Neural cell (in vitro differentiated cells): ENCODE data around the gene DNAH17.

Experiments used
- EZH2 ChIP-seq: fragments of 200-600, 300-800 bp; shearing (Covaris generic), sonication (generic); IDR thresholded peaks from 2 replicates; pipeline ENCODE4 v1.6.1; 2014; ENCODE audit warnings: antibody characterized with exemption, low read length, borderline replicate concordance, mild to moderate bottlenecking; ENCODE audit not compliant: insufficient read depth, poor library complexity, severe bottlenecking
- MXI1 ChIP-seq: fragments of 450-650 bp; conservative IDR thresholded peaks from 2 replicates; pipeline ENCODE4 v1.6.1; 2014; ENCODE audit warnings: antibody characterized with exemption, mild to moderate bottlenecking; ENCODE audit not compliant: poor library complexity, severe bottlenecking
- POLR2AphosphoS5 ChIP-seq: IDR thresholded peaks from 2 replicates; pipeline ENCODE4 v1.6.1; 2012
- RAD21 ChIP-seq: fragments of 450-650 bp; conservative IDR thresholded peaks from 2 replicates; pipeline ENCODE4 v1.6.1; 2014; ENCODE audit warnings: antibody characterized with exemption, mild to moderate bottlenecking, moderate library complexity
- TF ChIP-seq, protein P1 (sequence below): fragments of 450-650 bp; IDR thresholded peaks from 2 replicates; pipeline ENCODE4 v1.5.1; 2014; ENCODE audit warnings: antibody characterized with exemption, mild to moderate bottlenecking, moderate library complexity; ENCODE audit not compliant: poor library complexity, severe bottlenecking

DNA sequence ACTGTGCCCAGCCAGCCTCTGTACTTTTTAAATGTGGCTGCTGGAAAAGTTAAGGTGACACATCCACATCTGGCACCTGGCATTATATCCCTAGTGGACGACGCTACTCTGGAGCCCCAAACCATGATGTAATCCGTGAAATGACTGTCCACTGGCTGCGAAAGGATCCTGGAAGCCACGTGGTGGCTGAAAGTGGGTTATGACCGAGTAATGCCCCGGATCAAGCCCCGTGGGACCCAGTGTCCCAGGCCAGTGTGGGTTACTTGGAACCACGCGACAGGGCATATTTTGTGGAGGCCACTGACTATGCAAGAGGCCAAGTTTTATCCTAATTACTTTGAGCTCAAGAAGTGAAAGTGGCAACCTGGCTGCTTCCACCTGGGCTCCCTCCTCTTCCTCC, 119.1 kb downstream of the DNAH17 start:
- TF ChIP-seq, protein P1, sequence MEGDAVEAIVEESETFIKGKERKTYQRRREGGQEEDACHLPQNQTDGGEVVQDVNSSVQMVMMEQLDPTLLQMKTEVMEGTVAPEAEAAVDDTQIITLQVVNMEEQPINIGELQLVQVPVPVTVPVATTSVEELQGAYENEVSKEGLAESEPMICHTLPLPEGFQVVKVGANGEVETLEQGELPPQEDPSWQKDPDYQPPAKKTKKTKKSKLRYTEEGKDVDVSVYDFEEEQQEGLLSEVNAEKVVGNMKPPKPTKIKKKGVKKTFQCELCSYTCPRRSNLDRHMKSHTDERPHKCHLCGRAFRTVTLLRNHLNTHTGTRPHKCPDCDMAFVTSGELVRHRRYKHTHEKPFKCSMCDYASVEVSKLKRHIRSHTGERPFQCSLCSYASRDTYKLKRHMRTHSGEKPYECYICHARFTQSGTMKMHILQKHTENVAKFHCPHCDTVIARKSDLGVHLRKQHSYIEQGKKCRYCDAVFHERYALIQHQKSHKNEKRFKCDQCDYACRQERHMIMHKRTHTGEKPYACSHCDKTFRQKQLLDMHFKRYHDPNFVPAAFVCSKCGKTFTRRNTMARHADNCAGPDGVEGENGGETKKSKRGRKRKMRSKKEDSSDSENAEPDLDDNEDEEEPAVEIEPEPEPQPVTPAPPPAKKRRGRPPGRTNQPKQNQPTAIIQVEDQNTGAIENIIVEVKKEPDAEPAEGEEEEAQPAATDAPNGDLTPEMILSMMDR, result no peak
- no peak for TF ChIP-seq MXI1
- TF ChIP-seq EZH2, result no peak
- TF ChIP-seq RAD21, result no peak
- TF ChIP-seq POLR2AphosphoS5, result no peak
